Measurements from ENCODE around the gene MAML2.

Gene MAML2

GRCh38 chr11:95975343-95975742, 367.7 kb downstream of the MAML2 start:
- TF ChIP-seq CTCF (conservative IDR thresholded peaks at IDR 0.05; ENCODE audit: control insufficient read depth, insufficient read depth, low read depth, low read length) = no peak
- no peak for DNase-seq (ENCODE audit: low read depth)
- no peak overlapping the region for H3K4me3 ChIP-seq (ENCODE audit: control insufficient read depth, low read depth, low read length)

GRCh38 chr11:95972060-95972459, 370.9 kb downstream of the MAML2 start:
- no peak for DNase-seq (ENCODE audit: low read depth)
- TF ChIP-seq CTCF (conservative IDR thresholded peaks at IDR 0.05; ENCODE audit: control insufficient read depth, insufficient read depth, low read depth, low read length) = no peak
- no peak overlapping the region for H3K4me3 ChIP-seq (ENCODE audit: control insufficient read depth, low read depth, low read length)

GRCh38 chr11:95968585-95968984, 374.4 kb downstream of the MAML2 start:
- TF ChIP-seq CTCF (conservative IDR thresholded peaks at IDR 0.05; ENCODE audit: control insufficient read depth, insufficient read depth, low read depth, low read length) = peak; percentile 53
- no peak overlapping the region for H3K4me3 ChIP-seq (ENCODE audit: control insufficient read depth, low read depth, low read length)
- peak; percentile 33 for DNase-seq (ENCODE audit: low read depth)

GRCh38 chr11:95964281-95964680, 378.7 kb downstream of the MAML2 start:
- TF ChIP-seq CTCF (conservative IDR thresholded peaks at IDR 0.05; ENCODE audit: control insufficient read depth, insufficient read depth, low read depth, low read length) = no peak
- H3K4me3 ChIP-seq (ENCODE audit: control insufficient read depth, low read depth, low read length) = no peak overlapping the region
- no peak for DNase-seq (ENCODE audit: low read depth)

- TF ChIP-seq CTCF (conservative IDR thresholded peaks at IDR 0.05; ENCODE audit: control insufficient read depth, insufficient read depth, low read depth, low read length) = no peak
Measured at GRCh38 chr11:95961758-95962157, 381.2 kb downstream of the MAML2 start.

GRCh38 chr11:95950905-95951304, 392.1 kb downstream of the MAML2 start:
- H3K4me3 ChIP-seq (ENCODE audit: control insufficient read depth, low read depth, low read length) = no peak overlapping the region
- no peak for TF ChIP-seq CTCF (conservative IDR thresholded peaks at IDR 0.05; ENCODE audit: control insufficient read depth, insufficient read depth, low read depth, low read length)
- DNase-seq (ENCODE audit: low read depth) = no peak

More at GRCh38 chr11:95961758-95962157, 381.2 kb downstream of the MAML2 start:
- DNase-seq (ENCODE audit: low read depth) = no peak
- H3K4me3 ChIP-seq (ENCODE audit: control insufficient read depth, low read depth, low read length) = no peak overlapping the region

DNA sequence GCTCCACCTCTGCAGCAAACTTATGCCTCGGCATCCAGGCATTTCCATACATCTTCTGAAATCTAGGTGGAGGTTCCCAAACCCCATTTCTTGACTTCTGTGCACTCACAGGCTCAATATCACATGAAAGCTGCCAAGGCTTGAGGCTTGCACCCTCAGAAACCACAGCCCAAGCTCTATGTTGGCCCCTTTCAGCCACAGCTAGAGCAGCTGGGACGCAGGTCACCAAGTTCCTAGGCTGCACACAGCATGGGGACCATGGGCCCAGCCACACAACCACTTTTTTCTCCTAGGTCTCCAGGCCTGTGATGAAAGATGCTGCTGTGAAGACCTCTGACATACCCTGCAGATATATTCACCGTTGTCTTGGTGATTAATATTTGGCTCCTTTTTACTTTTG, 394.4 kb downstream of the MAML2 start:
- DNase-seq (ENCODE audit: low read depth) = no peak
- TF ChIP-seq CTCF (conservative IDR thresholded peaks at IDR 0.05; ENCODE audit: control insufficient read depth, insufficient read depth, low read depth, low read length) = no peak
- no peak overlapping the region for H3K4me3 ChIP-seq (ENCODE audit: control insufficient read depth, low read depth, low read length)
